Measurements from ENCODE around the gene RAB24.
A peak's percentile ranks its signal among the peaks of the same experiment; 100 is the strongest.

Gene RAB24

DNA sequence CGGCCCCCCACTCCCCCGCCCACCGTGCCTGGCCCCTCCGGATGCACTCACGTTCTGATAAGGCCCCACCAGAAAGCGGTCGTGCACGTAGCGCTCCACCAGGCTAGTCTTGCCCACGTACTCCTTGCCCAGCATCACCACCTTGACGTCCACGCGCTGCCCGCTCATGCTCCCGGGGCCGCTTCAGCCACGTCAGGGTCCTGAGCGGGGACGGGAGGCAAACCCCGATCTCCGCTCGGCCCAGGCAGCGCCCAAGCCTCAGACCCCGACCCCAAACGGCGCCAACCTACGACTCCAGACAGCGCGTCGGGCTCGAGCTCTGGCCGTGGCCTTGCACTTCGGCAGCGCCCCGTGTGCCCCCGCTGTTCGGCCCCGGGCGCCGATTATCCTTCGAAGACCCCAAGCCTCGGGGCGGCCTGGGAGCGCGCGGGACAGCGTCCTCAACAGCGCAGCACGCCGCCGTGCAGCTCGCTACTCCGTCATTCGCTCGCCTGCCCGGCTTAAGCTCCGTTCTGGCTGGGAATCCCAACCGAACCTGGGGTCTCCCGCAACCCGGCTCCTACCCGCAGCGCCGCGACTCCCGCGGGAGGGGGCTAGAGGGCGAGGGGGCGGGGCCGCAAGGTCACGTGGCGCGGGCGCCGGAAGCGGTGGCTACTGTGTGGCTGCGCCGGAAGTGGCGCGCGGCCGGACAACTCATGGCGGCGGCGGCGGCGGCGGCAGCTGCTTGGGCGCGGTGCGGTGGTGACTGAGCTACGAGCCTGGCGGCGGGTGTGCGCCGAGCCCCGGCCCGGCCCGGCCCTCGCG, at the start of gene RAB24, which contains the start of gene PRELID1:
TSS of gene RAB24 (minus strand) at position 599 of the 804 bp plus-strand sequence. CDS start at position 168, 431 bp downstream.
TSS of gene PRELID1 (plus strand) at position 679 of the 804 bp plus-strand sequence. CDS start 187 bp downstream, outside the sequence.
- H3K36me3 ChIP-seq (ENCODE audit: control insufficient read depth in 2 of 2, insufficient read depth in 2 of 2, low read length in 2 of 2), result peaks cover 5 to 14% of the 10 kb centered on the region in 2 donors
- H3K27ac ChIP-seq (ENCODE audit: low read length), result peak within 1 kb of the TSS; percentile 58
- peak within 1 kb of the TSS; percentile 82 to 94 for H3K4me3 ChIP-seq (ENCODE audit: low read length in 2 of 2)
- H3K9ac ChIP-seq (ENCODE audit: low read length in 2 of 2), result peak within 1 kb of the TSS; percentile 71 to 84
- no peaks in the 10 kb centered on the region for H3K9me3 ChIP-seq (ENCODE audit: control insufficient read depth in 2 of 2, low read length in 2 of 2)
- no peaks in the 10 kb centered on the region for H3K27me3 ChIP-seq (ENCODE audit: control insufficient read depth in 1 of 2, insufficient read depth in 2 of 2, low read length in 2 of 2)
- peaks cover 50% of the 10 kb centered on the region for H3K4me1 ChIP-seq (ENCODE audit: control insufficient read depth, insufficient read depth, low read length)

DNA sequence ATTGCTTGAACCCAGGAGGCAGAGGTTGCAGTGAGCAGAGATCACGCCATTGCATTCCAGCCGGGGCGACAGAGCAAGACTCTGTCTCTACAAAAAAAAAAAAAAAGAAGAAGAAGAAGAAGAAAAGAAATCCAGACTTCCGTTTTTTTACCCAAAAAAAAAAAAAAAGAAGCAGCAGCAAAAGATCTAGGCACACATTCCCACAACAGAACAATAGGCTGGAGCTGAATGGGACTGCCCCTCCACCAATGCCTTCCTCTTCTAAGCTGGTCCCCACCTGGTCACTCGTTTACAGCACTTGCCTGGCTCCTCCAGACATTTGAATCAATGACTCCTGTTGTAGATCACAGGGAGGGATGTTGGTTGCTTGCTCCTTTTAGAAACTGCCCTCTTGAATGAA, 49.6 kb upstream of the RAB24 start:
- Histone ChIP-seq H3K27ac (ENCODE audit: low read length) (no peak overlapping the region), H3K4me3 (ENCODE audit: low read length in 2 of 2) (no peak overlapping the region), H3K9ac (ENCODE audit: low read length in 2 of 2) (no peak overlapping the region), H3K4me1 (ENCODE audit: control insufficient read depth, insufficient read depth, low read length) (peaks cover 28% of the 10 kb centered on the region), H3K9me3 (ENCODE audit: control insufficient read depth in 2 of 2, low read length in 2 of 2) (peaks cover 0 to 3% of the 10 kb centered on the region in 2 donors), H3K36me3 (ENCODE audit: control insufficient read depth in 2 of 2, insufficient read depth in 2 of 2, low read length in 2 of 2) (peaks cover 5 to 14% of the 10 kb centered on the region in 2 donors), H3K27me3 (ENCODE audit: control insufficient read depth in 1 of 2, insufficient read depth in 2 of 2, low read length in 2 of 2) (no peaks in the 10 kb centered on the region)

DNA sequence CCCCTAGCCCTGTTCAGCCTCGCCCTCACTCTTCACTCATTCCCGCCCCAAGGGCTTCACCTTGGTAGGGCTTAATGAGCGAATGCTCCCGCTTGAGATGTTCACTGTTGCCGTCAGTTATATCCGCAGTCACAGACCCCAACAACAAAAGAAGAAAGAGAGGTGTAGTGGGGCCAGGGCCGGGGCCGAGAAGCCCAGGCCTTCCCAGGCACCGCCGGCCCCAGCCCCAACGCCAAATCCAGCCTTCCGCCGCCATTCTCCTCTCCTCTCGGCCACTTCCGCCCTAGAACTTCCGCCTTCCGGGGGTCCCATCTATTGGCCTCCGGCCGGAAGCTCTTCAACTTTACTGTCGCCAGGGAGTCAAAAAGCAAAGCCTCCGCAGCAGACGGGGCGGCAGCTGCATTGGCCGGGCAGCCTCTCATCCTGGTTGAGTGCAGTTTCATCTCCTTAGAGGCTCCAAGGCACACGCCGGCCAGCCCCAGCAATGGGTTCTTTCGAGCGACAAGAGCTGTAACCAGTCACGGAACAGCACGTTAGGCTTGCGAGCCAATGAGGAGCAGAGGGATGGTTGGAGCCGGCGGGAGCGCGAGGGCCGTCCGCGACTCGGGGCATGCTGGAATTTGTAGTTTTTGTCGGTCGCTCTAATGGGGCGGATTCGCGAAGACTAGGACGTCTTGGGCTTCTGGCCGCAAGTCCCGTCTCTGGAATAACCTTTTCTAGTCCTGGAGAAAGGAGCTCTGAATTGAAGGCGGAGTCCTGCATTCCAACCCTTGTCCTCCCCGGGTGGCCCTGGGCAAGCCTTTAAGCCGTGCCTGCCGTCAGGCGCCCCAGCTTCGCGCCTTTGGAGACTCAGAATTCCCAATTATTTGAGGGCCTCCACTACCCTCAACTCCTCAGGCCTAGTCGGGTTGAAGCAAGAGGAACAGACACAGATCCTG, 48.1 kb upstream of the RAB24 start, which contains the start of gene LMAN2:
TSS of gene LMAN2 (minus strand) at position 277 of the 938 bp plus-strand sequence. CDS start at position 256, 21 bp downstream.
- Histone ChIP-seq H3K36me3 (ENCODE audit: control insufficient read depth in 2 of 2, insufficient read depth in 2 of 2, low read length in 2 of 2) (peaks cover 7 to 14% of the 10 kb centered on the region in 2 donors), H3K27ac (ENCODE audit: low read length) (peak within 1 kb of the TSS; percentile 94), H3K4me1 (ENCODE audit: control insufficient read depth, insufficient read depth, low read length) (peaks cover 34% of the 10 kb centered on the region), H3K9me3 (ENCODE audit: control insufficient read depth in 2 of 2, low read length in 2 of 2) (peaks cover 0 to 3% of the 10 kb centered on the region in 2 donors), H3K27me3 (ENCODE audit: control insufficient read depth in 1 of 2, insufficient read depth in 2 of 2, low read length in 2 of 2) (no peaks in the 10 kb centered on the region), H3K9ac (ENCODE audit: low read length in 2 of 2) (peak within 1 kb of the TSS; percentile 95 to 99), H3K4me3 (ENCODE audit: low read length in 2 of 2) (peak within 1 kb of the TSS; percentile 98 to 99)

DNA sequence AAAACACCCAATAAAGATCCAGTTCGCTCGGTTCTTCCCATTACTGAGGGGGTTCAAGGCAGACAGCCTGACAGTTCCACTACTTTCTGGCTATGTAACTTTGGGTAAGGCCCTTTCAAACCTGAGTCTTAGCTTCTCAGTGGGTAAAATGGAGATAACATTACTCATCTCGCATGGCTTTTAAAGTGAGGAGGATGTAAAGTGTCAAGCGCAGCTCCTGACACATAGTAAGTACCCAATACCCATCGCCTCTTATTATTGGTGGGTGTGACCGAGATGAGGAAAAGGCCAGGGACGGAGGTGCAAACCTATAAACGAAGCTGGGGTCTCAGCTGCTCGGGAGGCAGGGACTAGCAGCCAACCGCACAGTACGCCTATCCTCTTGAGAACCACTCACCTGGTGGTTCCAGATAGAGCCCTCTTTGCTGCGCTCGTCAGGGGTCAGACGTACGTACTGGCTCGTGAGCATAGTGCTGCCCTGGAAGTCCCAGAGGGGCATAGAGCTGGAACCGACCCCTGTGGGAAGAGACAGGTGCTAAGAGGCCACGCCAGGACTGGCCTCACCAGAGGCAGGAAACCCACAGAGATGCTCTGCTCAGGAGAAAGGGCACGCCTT, 47.4 kb upstream of the RAB24 start:
- peak overlapping the region; percentile 94 for H3K27ac ChIP-seq (ENCODE audit: low read length)
- peaks cover 0 to 3% of the 10 kb centered on the region in 2 donors for H3K9me3 ChIP-seq (ENCODE audit: control insufficient read depth in 2 of 2, low read length in 2 of 2)
- peak overlapping the region; percentile 95 to 99 for H3K9ac ChIP-seq (ENCODE audit: low read length in 2 of 2)
- H3K4me3 ChIP-seq (ENCODE audit: low read length in 2 of 2), result peak overlapping the region; percentile 98 to 99
- no peaks in the 10 kb centered on the region for H3K27me3 ChIP-seq (ENCODE audit: control insufficient read depth in 1 of 2, insufficient read depth in 2 of 2, low read length in 2 of 2)
- H3K36me3 ChIP-seq (ENCODE audit: control insufficient read depth in 2 of 2, insufficient read depth in 2 of 2, low read length in 2 of 2), result peaks cover 7 to 17% of the 10 kb centered on the region in 2 donors
- H3K4me1 ChIP-seq (ENCODE audit: control insufficient read depth, insufficient read depth, low read length), result peaks cover 34% of the 10 kb centered on the region

DNA sequence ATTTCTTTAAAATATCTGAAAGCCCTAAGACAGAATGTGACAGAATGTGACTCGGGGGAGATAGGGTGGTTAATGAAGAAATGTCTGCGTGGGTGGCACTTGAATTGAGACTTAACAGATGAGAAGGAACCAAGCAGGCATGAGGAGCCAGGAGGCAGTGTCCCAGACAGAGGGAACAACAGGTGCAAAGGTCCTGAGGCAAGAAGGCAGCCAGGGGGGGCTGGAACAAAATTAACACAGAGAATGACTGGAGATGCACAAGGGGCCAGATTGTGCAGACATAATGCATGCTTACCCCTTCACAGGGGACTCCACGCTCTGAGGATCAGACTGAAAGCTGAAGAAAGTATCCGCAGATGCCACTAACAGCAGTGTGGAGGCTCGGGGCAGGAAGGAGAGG, 46.2 kb upstream of the RAB24 start:
- peaks cover 34% of the 10 kb centered on the region for H3K4me1 ChIP-seq (ENCODE audit: control insufficient read depth, insufficient read depth, low read length)
- peak overlapping the region in 1 of 2 donors; percentile 42 for H3K9ac ChIP-seq (ENCODE audit: low read length in 2 of 2)
- no peak overlapping the region for H3K27ac ChIP-seq (ENCODE audit: low read length)
- H3K9me3 ChIP-seq (ENCODE audit: control insufficient read depth in 2 of 2, low read length in 2 of 2), result no peaks in the 10 kb centered on the region
- H3K36me3 ChIP-seq (ENCODE audit: control insufficient read depth in 2 of 2, insufficient read depth in 2 of 2, low read length in 2 of 2), result peaks cover 7 to 17% of the 10 kb centered on the region in 2 donors
- H3K4me3 ChIP-seq (ENCODE audit: low read length in 2 of 2), result peak overlapping the region in 1 of 2 donors; percentile 99
- no peaks in the 10 kb centered on the region for H3K27me3 ChIP-seq (ENCODE audit: control insufficient read depth in 1 of 2, insufficient read depth in 2 of 2, low read length in 2 of 2)

DNA sequence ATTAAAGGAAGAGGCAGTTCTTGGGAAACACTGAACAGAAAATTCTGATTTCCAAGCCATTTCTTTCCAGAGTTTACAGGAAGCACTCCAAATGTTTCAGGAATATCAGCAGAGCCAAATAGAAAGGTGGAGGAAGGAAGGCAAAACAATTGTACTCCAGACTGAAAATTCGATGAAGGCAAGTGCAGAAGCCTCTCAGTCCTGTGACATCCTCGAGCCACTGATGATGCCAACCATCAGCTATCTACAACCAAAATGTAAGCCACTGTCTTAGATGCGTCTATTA, 45.8 kb upstream of the RAB24 start:
- Histone ChIP-seq H3K4me1 (ENCODE audit: control insufficient read depth, insufficient read depth, low read length) (peaks cover 34% of the 10 kb centered on the region), H3K36me3 (ENCODE audit: control insufficient read depth in 2 of 2, insufficient read depth in 2 of 2, low read length in 2 of 2) (peaks cover 7 to 17% of the 10 kb centered on the region in 2 donors), H3K27me3 (ENCODE audit: control insufficient read depth in 1 of 2, insufficient read depth in 2 of 2, low read length in 2 of 2) (no peaks in the 10 kb centered on the region), H3K27ac (ENCODE audit: low read length) (no peak overlapping the region), H3K9ac (ENCODE audit: low read length in 2 of 2) (no peak overlapping the region), H3K9me3 (ENCODE audit: control insufficient read depth in 2 of 2, low read length in 2 of 2) (no peaks in the 10 kb centered on the region), H3K4me3 (ENCODE audit: low read length in 2 of 2) (no peak overlapping the region)

DNA sequence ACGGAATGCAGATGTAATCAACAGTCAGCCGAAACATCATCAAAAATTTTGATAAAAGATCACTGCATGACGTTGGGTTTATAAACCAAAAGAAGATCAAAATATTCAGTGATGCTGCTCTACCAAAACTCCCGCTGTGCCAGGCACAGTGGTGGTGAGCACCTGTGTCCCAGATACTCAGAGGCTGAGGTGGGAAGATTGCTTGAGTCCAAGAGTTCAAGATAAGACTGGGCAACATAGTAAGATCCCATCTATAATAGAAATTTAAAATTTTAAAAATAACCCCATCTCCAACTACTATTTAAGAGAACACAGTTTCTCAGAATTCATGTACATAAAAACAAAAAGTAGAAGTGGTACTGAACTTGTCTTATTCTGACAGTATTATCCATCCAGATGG, 44.2 kb upstream of the RAB24 start:
- no peaks in the 10 kb centered on the region for H3K27me3 ChIP-seq (ENCODE audit: control insufficient read depth in 1 of 2, insufficient read depth in 2 of 2, low read length in 2 of 2)
- H3K27ac ChIP-seq (ENCODE audit: low read length), result no peak overlapping the region
- no peak overlapping the region for H3K4me3 ChIP-seq (ENCODE audit: low read length in 2 of 2)
- H3K4me1 ChIP-seq (ENCODE audit: control insufficient read depth, insufficient read depth, low read length), result peaks cover 34% of the 10 kb centered on the region
- H3K36me3 ChIP-seq (ENCODE audit: control insufficient read depth in 2 of 2, insufficient read depth in 2 of 2, low read length in 2 of 2), result peaks cover 11 to 17% of the 10 kb centered on the region in 2 donors
- H3K9me3 ChIP-seq (ENCODE audit: control insufficient read depth in 2 of 2, low read length in 2 of 2), result no peaks in the 10 kb centered on the region
- no peak overlapping the region for H3K9ac ChIP-seq (ENCODE audit: low read length in 2 of 2)

DNA sequence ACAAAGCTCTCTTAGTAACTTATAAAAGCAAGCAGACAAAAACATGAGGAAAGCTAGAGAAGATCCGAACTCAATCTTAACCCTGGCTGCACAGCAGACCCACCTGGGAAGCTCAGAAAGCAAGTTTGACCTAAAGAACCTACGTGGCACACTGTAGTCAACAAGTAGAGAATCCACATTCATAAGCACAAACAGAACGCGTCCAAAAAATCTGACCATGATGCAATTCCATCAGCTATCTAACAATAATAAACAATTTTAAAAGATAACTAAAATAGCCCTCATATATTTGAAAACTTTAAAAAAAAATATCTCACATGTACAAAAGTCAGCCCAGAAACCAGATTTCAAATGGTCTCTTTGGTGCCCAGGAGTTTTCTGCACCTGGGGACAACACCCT, 43.3 kb upstream of the RAB24 start:
- H3K36me3 ChIP-seq (ENCODE audit: control insufficient read depth in 2 of 2, insufficient read depth in 2 of 2, low read length in 2 of 2), result peaks cover 11 to 17% of the 10 kb centered on the region in 2 donors
- no peaks in the 10 kb centered on the region for H3K9me3 ChIP-seq (ENCODE audit: control insufficient read depth in 2 of 2, low read length in 2 of 2)
- H3K27me3 ChIP-seq (ENCODE audit: control insufficient read depth in 1 of 2, insufficient read depth in 2 of 2, low read length in 2 of 2), result no peaks in the 10 kb centered on the region
- H3K4me3 ChIP-seq (ENCODE audit: low read length in 2 of 2), result no peak overlapping the region
- H3K9ac ChIP-seq (ENCODE audit: low read length in 2 of 2), result no peak overlapping the region
- H3K4me1 ChIP-seq (ENCODE audit: control insufficient read depth, insufficient read depth, low read length), result peaks cover 31% of the 10 kb centered on the region
- no peak overlapping the region for H3K27ac ChIP-seq (ENCODE audit: low read length)

DNA sequence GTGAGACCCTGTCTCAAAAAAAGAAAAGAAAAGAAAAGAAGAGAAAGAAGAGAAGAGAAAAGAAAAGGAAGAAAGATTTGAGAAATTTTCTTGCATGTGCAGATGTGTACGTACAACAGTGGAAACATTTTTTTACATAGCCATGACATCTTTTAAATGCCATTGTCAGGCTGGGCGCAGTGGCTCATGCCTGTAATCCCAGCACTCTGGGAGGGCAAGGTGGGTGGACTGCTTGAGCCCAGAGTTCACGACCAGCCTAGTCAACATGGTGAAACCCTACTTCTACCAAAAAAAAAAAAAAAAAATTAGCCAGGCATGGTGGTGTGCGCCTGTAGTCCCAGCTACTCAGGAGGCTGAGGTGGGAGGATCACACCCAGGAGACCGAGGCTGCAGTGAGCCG, 41.4 kb upstream of the RAB24 start:
- no peak overlapping the region for H3K27ac ChIP-seq (ENCODE audit: low read length)
- peaks cover 18% of the 10 kb centered on the region for H3K4me1 ChIP-seq (ENCODE audit: control insufficient read depth, insufficient read depth, low read length)
- no peak overlapping the region for H3K4me3 ChIP-seq (ENCODE audit: low read length in 2 of 2)
- H3K9me3 ChIP-seq (ENCODE audit: control insufficient read depth in 2 of 2, low read length in 2 of 2), result no peaks in the 10 kb centered on the region
- H3K9ac ChIP-seq (ENCODE audit: low read length in 2 of 2), result no peak overlapping the region
- H3K27me3 ChIP-seq (ENCODE audit: control insufficient read depth in 1 of 2, insufficient read depth in 2 of 2, low read length in 2 of 2), result no peaks in the 10 kb centered on the region
- peaks cover 11 to 16% of the 10 kb centered on the region in 2 donors for H3K36me3 ChIP-seq (ENCODE audit: control insufficient read depth in 2 of 2, insufficient read depth in 2 of 2, low read length in 2 of 2)

DNA sequence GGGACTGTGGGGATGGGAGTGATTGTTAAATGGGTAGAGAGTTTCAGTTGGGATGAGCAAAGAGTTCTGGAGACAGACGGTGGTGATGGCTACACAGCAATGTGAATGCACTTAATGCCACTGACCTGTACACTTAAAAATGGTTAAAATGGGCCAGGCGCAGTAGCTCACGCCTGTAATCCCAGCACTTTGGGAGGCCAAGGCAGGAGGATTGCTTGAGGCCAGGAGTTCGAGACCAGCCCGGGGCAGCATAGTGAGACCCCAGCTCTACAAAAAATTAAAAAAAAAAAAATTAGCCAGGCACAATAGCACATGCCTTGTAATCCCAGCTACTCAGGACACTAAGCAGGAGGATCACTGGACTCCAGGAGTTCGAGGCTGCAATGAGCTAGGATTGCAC, 40.3 kb upstream of the RAB24 start:
- H3K4me1 ChIP-seq (ENCODE audit: control insufficient read depth, insufficient read depth, low read length), result peaks cover 8% of the 10 kb centered on the region
- H3K27me3 ChIP-seq (ENCODE audit: control insufficient read depth in 1 of 2, insufficient read depth in 2 of 2, low read length in 2 of 2), result no peaks in the 10 kb centered on the region
- peaks cover 6 to 10% of the 10 kb centered on the region in 2 donors for H3K36me3 ChIP-seq (ENCODE audit: control insufficient read depth in 2 of 2, insufficient read depth in 2 of 2, low read length in 2 of 2)
- no peak overlapping the region for H3K9ac ChIP-seq (ENCODE audit: low read length in 2 of 2)
- no peaks in the 10 kb centered on the region for H3K9me3 ChIP-seq (ENCODE audit: control insufficient read depth in 2 of 2, low read length in 2 of 2)
- H3K27ac ChIP-seq (ENCODE audit: low read length), result no peak overlapping the region
- no peak overlapping the region for H3K4me3 ChIP-seq (ENCODE audit: low read length in 2 of 2)
